ENCODE data around the gene MEIKIN.

DNA sequence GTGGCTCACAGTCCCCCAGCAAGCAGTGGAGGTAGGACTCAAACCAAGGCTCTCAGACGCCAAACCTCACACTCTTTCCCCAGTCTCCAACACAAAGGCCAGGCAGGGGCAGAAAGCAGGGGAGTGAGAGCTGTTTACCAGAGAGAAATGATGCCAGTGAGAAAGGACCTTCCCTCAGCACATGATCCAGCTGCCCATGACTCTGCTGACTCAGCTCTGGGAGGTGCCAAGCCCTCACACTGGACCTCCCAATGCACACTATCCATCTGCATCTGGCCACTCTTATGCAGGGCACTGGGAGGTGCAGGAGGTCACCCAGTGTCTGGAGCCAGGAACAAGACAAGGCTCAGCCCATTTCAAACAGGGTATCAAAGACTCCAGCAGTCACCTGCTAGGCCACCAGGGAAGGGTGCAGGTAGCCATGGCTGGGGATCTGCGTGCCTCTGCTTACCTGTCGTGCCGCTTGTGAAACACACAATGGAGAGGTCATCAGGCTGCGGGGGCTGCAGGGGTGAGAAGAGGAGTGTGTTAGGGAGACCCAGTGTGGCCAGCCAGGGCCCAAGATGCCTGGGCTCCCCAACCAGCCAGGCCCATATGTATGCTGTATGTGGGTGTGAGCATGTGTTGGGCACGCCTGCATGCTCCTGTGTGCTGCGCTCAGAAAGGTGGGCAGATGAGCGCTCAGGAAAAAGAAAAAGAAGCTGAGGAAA, 39.6 kb upstream of the MEIKIN start:
- TF ChIP-seq, protein P1, sequence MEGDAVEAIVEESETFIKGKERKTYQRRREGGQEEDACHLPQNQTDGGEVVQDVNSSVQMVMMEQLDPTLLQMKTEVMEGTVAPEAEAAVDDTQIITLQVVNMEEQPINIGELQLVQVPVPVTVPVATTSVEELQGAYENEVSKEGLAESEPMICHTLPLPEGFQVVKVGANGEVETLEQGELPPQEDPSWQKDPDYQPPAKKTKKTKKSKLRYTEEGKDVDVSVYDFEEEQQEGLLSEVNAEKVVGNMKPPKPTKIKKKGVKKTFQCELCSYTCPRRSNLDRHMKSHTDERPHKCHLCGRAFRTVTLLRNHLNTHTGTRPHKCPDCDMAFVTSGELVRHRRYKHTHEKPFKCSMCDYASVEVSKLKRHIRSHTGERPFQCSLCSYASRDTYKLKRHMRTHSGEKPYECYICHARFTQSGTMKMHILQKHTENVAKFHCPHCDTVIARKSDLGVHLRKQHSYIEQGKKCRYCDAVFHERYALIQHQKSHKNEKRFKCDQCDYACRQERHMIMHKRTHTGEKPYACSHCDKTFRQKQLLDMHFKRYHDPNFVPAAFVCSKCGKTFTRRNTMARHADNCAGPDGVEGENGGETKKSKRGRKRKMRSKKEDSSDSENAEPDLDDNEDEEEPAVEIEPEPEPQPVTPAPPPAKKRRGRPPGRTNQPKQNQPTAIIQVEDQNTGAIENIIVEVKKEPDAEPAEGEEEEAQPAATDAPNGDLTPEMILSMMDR (IDR thresholded peaks at IDR 0.05), result no peak
- no peak for TF ChIP-seq EZH2phosphoT487 (IDR thresholded peaks at IDR 0.05)
